MM.1S (cell line): ENCODE results near the gene CSKMT.
"Not testable (repeated sequence)": the region's sequence is repeated elsewhere in the genome, so short reads cannot be mapped to it uniquely, and the experiment has no call there.

Experiments used
- DNase-seq: peaks from one replicate; pipeline ENCODE4 v3.0.0-alpha.2; 2015
- H2AFZ ChIP-seq: fragments of 300-600 bp; sonication (generic); 2 replicates; pipeline ENCODE4 v1.6.0; 2016; ENCODE audit warnings: antibody characterized with exemption, low read length
- H3F3A ChIP-seq: fragments of 300-600 bp; sonication (generic); 2 replicates; pipeline ENCODE4 v1.6.1; 2016; ENCODE audit warnings: mild to moderate bottlenecking, antibody characterized with exemption, low read length, moderate library complexity, mixed read lengths; ENCODE audit not compliant: insufficient read depth
- H3K27ac ChIP-seq: fragments of 300-600 bp; sonication (generic); 2 replicates; pipeline ENCODE4 v1.5.1; 2016; ENCODE audit warnings: mild to moderate bottlenecking, low read length
- H3K27me3 ChIP-seq: fragments of 300-600 bp; sonication (generic); replicated peaks from 2 replicates; pipeline ENCODE4 v1.6.0; 2016; ENCODE audit warnings: low read length; ENCODE audit not compliant: insufficient read depth
- H3K36me3 ChIP-seq: fragments of 300-600 bp; sonication (generic); replicated peaks from 2 replicates; pipeline ENCODE4 v1.6.1; 2016; ENCODE audit warnings: mild to moderate bottlenecking, low read length, mixed read lengths; ENCODE audit not compliant: insufficient read depth
- H3K4me1 ChIP-seq: fragments of 300-600 bp; sonication (generic); 2 replicates; pipeline ENCODE4 v1.6.1; 2016; ENCODE audit warnings: low read length, mixed read lengths
- H3K4me2 ChIP-seq: fragments of 300-600 bp; sonication (generic); 2 replicates; pipeline ENCODE4 v1.6.0; 2016; ENCODE audit warnings: low read depth, low read length
- H3K4me3 ChIP-seq: fragments of 300-600 bp; sonication (generic); 2 replicates; pipeline ENCODE4 v1.5.1; 2016; ENCODE audit warnings: low read length, mixed read lengths
- H3K79me2 ChIP-seq: fragments of 300-600 bp; sonication (generic); 2 replicates; pipeline ENCODE4 v1.6.1; 2016; ENCODE audit warnings: mixed run types, low read length, mixed read lengths
- H3K9ac ChIP-seq: fragments of 300-600 bp; sonication (generic); 2 replicates; pipeline ENCODE4 v1.6.1; 2016; ENCODE audit warnings: low read length, mixed read lengths
- H3K9me2 ChIP-seq: fragments of 300-600 bp; sonication (generic); replicated peaks from 2 replicates; pipeline ENCODE4 v1.6.1; 2016; ENCODE audit warnings: mild to moderate bottlenecking, low read length, mixed read lengths; ENCODE audit not compliant: insufficient read depth
- H3K9me3 ChIP-seq: fragments of 300-600 bp; sonication (generic); replicated peaks from 2 replicates; pipeline ENCODE4 v1.6.1; 2016; ENCODE audit warnings: mild to moderate bottlenecking, low read length, mixed read lengths; ENCODE audit not compliant: insufficient read depth
- H4K20me1 ChIP-seq: fragments of 300-600 bp; sonication (generic); 2 replicates; pipeline ENCODE4 v1.6.1; 2016; ENCODE audit warnings: mild to moderate bottlenecking, low read length, moderate library complexity, mixed read lengths; ENCODE audit not compliant: insufficient read depth
- EZH2 ChIP-seq: fragments of 300-600 bp; sonication (generic); optimal IDR thresholded peaks from 2 replicates; pipeline ENCODE3; 2017; ENCODE audit warnings: low read depth, mild to moderate bottlenecking, antibody characterized with exemption, low read length, mixed read lengths
- EZH2phosphoT487 ChIP-seq: fragments of 300-600 bp; sonication (generic); IDR thresholded peaks from 2 replicates; pipeline ENCODE4 v1.6.1; 2018; ENCODE audit warnings: antibody characterized with exemption, low read length
- TF ChIP-seq, protein P1 (sequence below): fragments of 300-600 bp; sonication (generic); IDR thresholded peaks from 2 replicates; pipeline ENCODE4 v1.5.1; 2016; ENCODE audit warnings: antibody characterized with exemption, low read length, mixed read lengths

CSKMT gene

DNA sequence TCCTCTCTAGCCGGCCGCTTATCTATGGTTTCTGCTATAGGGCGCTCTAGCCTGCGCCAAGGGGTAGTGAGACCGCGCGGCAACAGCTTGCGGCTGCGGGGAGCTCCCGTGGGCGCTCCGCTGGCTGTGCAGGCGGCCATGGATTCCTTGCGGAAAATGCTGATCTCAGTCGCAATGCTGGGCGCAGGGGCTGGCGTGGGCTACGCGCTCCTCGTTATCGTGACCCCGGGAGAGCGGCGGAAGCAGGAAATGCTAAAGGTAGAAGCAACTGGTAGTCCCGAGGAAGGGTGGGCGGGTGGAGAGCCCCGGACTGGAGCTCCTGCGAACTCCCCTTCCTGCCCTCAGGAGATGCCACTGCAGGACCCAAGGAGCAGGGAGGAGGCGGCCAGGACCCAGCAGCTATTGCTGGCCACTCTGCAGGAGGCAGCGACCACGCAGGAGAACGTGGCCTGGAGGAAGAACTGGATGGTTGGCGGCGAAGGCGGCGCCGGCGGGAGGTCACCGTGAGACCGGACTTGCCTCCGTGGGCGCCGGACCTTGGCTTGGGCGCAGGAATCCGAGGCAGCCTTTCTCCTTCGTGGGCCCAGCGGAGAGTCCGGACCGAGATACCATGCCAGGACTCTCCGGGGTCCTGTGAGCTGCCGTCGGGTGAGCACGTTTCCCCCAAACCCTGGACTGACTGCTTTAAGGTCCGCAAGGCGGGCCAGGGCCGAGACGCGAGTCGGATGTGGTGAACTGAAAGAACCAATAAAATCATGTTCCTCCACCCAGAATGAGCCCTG, 6.7 kb downstream of the CSKMT start, which contains the start of the genes LBHD1 and UQCC3:
LBHD1 (minus strand) TSS at position 660 of the 782 bp plus-strand sequence. CDS start 2,236 bp downstream, outside the sequence.
UQCC3 (plus strand) TSS at position 66 of the 782 bp plus-strand sequence; CDS start at position 139, 73 bp downstream.
- DNase-seq: peak; percentile 86
- Histone ChIP-seq H3K9me3 (no peaks in the 10 kb centered on the region), H3K79me2 (peaks cover 57% of the 10 kb centered on the region), H3K36me3 (no peaks in the 10 kb centered on the region; the same call in none of the 2 replicates), H4K20me1 (no peaks in the 10 kb centered on the region), H3K9me2 (no peaks in the 10 kb centered on the region), H3K27me3 (no peaks in the 10 kb centered on the region), H3F3A (peaks cover 42% of the 10 kb centered on the region), H2AFZ (peak within 1 kb of the TSS; percentile 87), H3K9ac (peak within 1 kb of the TSS; percentile 89), H3K4me2 (peak within 1 kb of the TSS; percentile 83), H3K4me3 (peak within 1 kb of the TSS; percentile 98), H3K27ac (peak within 1 kb of the TSS; percentile 65), H3K4me1 (peaks cover 8% of the 10 kb centered on the region)
- TF ChIP-seq EZH2phosphoT487 (no peak), EZH2 (no peak)
- TF ChIP-seq, protein P1, sequence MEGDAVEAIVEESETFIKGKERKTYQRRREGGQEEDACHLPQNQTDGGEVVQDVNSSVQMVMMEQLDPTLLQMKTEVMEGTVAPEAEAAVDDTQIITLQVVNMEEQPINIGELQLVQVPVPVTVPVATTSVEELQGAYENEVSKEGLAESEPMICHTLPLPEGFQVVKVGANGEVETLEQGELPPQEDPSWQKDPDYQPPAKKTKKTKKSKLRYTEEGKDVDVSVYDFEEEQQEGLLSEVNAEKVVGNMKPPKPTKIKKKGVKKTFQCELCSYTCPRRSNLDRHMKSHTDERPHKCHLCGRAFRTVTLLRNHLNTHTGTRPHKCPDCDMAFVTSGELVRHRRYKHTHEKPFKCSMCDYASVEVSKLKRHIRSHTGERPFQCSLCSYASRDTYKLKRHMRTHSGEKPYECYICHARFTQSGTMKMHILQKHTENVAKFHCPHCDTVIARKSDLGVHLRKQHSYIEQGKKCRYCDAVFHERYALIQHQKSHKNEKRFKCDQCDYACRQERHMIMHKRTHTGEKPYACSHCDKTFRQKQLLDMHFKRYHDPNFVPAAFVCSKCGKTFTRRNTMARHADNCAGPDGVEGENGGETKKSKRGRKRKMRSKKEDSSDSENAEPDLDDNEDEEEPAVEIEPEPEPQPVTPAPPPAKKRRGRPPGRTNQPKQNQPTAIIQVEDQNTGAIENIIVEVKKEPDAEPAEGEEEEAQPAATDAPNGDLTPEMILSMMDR: no peak

DNA sequence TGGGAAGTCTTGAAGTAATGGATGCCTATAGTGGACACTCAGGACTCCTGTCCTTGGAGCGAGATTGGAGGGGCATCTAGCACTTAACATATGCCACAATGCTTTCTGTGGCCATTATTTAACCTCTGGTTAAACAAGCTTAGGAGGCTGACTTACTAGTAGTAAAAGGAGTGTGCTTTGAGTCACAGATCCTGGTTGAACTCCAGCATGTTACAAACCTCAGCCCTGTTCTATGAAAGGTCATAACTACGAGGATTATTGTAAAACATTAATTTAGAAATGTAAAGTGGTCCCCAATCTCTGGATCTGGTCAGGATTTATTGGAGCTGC, 8.0 kb downstream of the CSKMT start:
- DNase-seq: no peak
- H3K9me2 ChIP-seq: no peaks in the 10 kb centered on the region
- H3K27ac ChIP-seq: no peak overlapping the region
- H3K79me2 ChIP-seq: peaks cover 60% of the 10 kb centered on the region
- H3K4me3 ChIP-seq: no peak overlapping the region
- H4K20me1 ChIP-seq: no peaks in the 10 kb centered on the region
- H3K9ac ChIP-seq: no peak overlapping the region
- peak overlapping the region; percentile 83; the same call in 1 of the 2 replicates for H3K4me2 ChIP-seq
- H3K9me3 ChIP-seq: no peaks in the 10 kb centered on the region
- peaks cover 33% of the 10 kb centered on the region for H3F3A ChIP-seq
- no peaks in the 10 kb centered on the region; the same call in none of the 2 replicates for H3K36me3 ChIP-seq
- TF ChIP-seq EZH2phosphoT487 (no peak), EZH2 (no peak)
- TF ChIP-seq, protein P1: no peak
- H2AFZ ChIP-seq: no peak overlapping the region
- no peaks in the 10 kb centered on the region for H3K27me3 ChIP-seq
- peaks cover 17% of the 10 kb centered on the region for H3K4me1 ChIP-seq

DNA sequence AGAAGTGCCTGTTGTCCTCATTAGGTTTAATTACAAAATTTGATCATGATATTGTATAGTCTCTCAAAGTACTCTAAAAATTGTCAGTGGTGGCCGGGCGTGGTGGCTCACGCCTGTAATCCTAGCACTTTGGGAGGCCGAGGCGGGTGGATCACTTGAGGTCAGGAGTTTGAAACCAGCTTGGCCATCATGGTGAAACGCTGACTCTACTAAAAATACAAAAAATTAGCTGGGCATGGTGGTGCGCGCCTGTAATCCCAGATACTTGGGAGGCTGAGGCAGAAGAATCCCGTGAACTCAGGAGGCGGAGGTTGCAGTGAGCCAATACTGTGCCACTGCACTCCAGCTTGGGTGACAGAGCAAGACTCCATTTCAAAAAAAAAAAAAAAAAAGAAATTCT, 10.3 kb downstream of the CSKMT start:
- H3F3A ChIP-seq: peaks cover 22% of the 10 kb centered on the region; the same call in 1 of the 2 replicates
- H3K79me2 ChIP-seq: peaks cover 71% of the 10 kb centered on the region
- not testable (repeated sequence) for H3K27me3 ChIP-seq, H3K4me2 ChIP-seq, H3K9me2 ChIP-seq, H3K9me3 ChIP-seq, H4K20me1 ChIP-seq, H3K4me3 ChIP-seq, H3K9ac ChIP-seq, H2AFZ ChIP-seq, DNase-seq, H3K27ac ChIP-seq, H3K36me3 ChIP-seq
- peaks cover 18% of the 10 kb centered on the region for H3K4me1 ChIP-seq

DNA sequence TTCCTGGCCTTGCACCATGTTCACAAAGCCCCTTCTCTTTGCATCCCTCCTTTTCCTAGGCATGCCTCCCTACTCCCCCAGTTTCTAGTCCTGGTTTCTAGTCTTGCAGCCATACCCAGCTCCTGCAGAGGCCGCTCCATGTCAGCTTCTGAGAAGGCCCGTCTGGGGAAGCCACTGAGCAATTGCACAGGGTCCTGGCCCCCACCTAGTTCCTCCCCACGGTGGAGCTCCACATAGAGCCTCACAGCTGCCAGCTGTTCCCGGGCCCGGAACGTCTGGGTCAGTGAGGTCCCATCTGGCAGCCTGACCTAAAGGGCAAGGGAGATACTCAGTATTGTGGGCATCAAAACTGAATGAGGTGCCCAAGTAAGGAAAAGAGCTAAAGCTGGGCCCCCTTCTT, 11.6 kb downstream of the CSKMT start:
- Histone ChIP-seq H3K9ac (no peak overlapping the region), H2AFZ (no peak overlapping the region), H3K4me3 (no peak overlapping the region), H3K4me2 (no peak overlapping the region), H3K9me2 (no peaks in the 10 kb centered on the region), H3K36me3 (no peaks in the 10 kb centered on the region; the same call in none of the 2 replicates), H3K79me2 (peaks cover 61% of the 10 kb centered on the region), H3K27me3 (no peaks in the 10 kb centered on the region), H3K27ac (no peak overlapping the region), H3K4me1 (peaks cover 18% of the 10 kb centered on the region), H3F3A (peaks cover 21% of the 10 kb centered on the region; the same call in 1 of the 2 replicates), H4K20me1 (no peaks in the 10 kb centered on the region), H3K9me3 (no peaks in the 10 kb centered on the region)
- DNase-seq: no peak
- TF ChIP-seq EZH2phosphoT487: no peak
- TF ChIP-seq EZH2: no peak
- TF ChIP-seq, protein P1: no peak
